HG03575 (cell line): ENCODE measurements around the gene TMOD1.
A peak's percentile ranks its signal among the peaks of the same experiment; 100 is the strongest.
"Not testable (repeated sequence)": the region's sequence is repeated elsewhere in the genome, so short reads cannot be mapped to it uniquely, and the experiment has no call there.

Source experiments
- ATAC-seq: cut with Tn5 transposase; IDR thresholded peaks from one replicate; pipeline ENCODE4 v1.9.1; 2021; ENCODE audit not compliant: unreplicated experiment, insufficient number of reproducible peaks, low FRiP score; ENCODE audit errors: extremely low read depth

The TMOD1 gene

DNA sequence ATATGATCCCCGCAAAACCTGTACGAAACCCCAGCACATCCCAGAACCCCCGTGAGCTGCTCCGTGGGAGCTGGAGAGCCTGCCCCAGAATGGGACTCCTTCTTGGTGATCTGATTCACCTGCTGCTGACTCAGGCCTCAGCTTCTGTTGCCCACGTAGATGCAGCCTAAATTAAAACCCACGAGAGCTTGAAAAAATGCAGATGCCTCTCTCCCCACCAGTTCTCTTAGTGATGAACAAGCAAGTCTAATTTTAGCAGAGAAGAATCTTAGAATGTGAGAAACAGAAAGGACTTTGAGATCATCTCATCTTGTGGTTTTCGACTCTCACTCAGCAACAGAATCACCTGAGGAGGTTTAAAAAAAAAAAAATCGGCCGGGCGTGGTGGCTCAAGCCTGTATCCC lies 57.6 kb downstream of the TMOD1 start:
- ATAC-seq, result peak; percentile 40

DNA sequence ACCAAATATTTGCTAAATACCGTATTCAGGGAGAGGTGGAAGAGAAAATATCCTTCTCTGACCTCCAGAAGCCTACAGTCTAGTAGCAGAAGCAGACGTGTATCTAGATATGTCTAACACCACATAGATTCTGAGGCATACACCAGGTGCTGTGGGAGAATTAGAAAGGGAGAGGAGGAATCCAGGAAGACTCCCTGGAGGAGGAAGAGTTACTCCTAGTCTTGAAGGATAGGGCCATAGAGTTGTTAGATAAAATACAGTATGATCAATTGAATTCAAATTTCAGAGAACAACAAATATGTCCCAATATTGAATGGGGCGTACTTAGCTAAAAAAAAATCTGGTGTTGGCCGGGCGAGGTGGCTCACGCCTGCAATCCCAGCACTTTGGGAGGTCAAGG lies 58.7 kb downstream of the TMOD1 start:
- no peak for ATAC-seq

DNA sequence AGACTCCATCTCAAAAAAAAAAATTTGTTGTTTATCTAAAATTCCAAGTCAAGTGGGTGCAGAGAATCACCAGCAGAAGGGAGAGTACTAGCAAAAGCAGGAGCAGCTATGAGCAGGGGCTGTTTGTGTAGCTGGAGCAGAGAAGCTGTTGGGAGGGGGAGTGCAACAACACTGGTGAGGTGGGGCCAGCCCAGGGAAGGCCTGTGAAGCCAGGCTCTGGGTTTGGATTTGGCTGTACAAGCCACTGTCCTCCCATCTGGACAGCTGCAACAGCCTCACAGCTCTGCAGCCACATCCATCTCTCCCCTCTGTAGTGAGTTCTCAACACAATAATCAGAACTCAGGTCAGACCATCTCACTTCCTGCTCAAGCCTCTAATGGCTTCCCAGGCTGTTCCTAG lies 59.4 kb downstream of the TMOD1 start:
- no peak for ATAC-seq

DNA sequence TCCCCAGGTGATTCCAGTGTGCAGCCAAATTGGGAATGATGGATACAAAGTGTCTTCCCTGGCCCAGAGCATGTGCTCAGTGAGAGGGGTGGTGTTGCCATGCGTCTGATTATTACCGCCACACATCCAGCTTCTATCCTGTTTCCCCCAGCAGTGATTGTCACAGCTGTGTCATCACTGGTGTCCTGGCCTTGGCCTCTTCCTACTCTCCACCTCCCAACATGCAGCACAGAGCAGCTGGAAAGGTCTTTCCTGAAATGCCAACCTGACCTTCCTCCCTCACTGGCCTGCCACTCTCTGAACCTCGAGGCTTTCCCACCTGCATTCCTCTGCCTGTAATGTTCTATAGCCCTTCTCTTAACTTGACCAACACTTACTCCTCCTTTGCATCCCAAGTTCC lies 60.0 kb downstream of the TMOD1 start:
- no peak for ATAC-seq

DNA sequence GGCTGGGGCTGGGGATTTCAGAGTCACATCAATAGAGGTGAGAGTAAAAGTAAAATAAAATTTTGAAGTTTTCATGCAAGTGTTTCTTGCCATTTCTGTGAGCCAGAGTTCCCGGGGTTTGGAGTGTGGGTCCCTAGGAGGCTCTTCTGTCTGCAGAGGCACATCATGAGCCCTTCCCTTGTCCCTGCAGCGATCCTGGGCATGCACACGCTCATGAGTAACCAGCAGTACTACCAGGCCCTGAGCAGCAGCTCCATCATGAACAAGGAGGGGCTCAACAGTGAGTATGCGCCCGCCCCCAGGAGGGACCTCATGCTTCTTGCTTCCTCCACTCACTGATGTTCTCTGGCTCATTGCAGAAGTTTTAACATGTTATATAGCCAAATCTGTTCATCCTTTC lies 61.1 kb downstream of the TMOD1 start:
- ATAC-seq, result no peak

DNA sequence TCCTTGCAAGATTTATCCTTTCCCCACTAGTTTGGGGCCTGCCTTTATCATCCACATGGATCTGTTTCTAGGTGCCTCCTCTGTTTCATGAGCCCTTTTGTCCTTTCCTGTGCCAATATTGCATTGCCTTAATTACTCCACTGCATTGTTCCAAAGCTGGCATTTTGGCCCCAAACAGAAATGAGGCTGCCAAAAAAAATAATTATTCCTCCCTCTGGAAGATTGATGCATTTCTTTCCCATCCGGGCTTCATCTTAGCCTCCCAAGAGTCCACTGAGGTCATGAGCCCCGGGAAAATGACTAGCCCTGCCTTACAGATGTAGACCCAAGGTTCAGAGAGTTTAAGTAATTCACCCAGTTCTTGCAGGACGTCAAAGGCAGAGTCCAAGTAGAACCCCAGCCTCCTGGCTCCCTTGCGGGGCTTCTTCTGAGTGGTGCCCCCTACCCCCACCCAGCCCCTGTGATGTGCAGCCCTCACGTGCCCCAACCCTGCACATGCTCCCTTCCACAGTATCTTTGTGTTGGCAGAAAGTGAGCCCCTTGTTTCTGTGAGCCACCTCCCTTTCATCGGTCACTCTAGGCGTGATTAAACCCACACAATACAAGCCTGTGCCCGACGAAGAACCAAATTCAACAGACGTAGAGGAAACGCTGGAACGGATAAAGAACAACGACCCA lies 62.1 kb downstream of the TMOD1 start:
- no peak for ATAC-seq

DNA sequence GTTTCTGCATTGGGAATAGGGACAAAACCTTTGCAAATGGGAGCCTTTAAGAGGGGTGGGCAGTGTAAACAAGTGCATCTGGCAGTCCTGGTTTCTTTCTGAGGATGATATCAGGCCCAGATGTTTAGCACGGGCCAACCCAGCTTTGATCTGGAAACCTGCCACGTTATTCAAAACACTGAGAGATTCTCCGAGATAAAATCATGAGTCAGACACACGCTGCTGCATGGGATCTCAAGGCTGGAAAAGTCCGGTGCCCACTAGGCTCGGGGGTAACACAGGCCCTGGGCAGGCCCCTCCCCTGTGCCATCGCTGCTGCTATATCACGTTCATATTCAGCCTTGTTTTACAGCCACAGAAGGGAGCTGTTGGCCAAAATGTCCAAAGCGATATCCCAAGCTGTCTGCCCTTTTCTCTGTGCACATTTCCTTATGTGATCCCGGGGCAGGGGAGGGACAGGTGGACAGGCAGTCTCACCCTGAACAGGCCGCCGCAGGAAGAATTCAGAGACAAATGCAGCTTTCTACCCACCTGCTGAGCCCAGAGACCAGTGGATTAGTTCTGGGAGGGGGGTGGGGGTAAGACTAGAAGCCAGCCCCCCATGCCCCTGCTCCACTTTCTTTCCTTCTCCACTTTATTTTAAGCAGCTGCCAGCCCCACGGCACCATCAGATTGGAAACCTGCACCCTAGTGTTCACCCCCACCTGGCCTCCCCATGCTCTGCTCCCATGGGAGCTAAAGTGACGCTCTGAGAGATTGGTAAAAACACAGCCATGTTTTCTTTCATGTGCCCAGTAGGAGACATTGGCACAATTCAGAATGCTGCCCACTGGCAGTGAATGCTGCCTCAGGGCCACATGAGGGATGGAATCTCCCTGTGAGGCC lies 63.1 kb downstream of the TMOD1 start:
- ATAC-seq, result no peak

DNA sequence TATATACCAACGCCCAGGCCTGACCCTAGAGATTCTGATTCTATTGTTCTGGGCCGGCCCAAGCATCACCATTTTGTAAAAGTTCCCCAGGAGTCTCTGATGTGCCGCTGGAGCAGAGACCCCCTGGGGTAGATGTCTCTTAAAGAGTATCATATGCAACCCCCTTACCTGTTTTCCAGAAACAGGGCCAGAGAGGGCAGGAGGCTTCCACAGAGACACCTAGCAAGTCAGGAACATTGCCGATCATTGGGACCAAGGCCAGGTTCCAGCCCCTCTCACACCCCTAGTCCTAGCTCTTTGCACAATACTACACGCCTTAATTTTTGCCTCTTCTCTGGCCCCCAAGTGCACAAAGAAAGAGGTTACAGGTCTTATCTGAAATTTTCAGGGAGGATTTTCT lies 63.8 kb downstream of the TMOD1 start:
- no peak for ATAC-seq

DNA sequence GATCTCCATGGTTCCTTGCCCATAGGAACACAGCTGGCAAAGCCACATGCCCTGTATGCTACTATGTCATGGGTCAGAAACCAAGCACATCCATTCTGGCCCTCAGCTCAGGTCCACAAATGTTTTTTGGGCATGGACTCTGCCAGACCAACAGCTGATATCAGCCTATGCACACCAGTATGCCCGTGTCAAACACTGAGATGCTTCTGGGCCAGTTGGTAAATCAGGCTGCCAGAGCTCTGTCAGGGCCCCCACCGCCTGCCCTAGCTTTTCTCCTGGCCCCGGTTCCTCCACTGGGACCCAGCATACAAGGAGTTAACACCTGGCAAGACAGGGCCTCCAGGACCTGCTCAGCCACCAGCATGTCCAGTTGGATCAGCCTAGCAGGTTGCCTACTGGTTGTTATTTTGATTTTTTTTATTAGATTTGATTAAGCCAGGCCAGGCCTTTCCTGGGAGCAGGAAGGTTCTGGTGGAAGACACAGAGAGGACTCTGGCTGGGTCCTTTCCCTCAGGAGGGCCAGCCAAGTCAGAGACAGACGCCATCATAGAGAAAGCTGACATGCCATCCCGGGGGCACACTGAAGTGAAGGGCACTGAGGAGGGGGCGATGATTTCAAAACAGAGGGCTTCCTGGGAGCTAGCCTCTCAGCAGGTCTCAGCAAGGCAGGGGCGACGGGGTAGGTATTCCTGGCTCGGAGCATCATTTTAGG lies 65.9 kb downstream of the TMOD1 start:
- no peak for ATAC-seq

DNA sequence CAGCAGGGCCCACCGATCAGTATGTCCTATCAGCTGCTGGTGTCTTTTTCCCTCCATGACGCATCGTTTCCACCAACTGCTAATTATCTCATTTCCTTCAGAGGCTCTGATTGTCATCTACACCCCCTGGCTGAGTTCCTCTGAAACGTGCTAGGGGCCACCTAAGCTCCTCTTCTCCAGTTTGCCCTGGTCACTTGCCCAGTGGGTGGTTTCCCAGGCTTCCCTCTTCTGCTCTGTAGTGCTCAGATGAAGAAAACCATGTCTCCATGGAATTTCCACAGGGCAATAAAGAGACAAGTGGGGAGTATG lies 66.4 kb downstream of the TMOD1 start:
- no peak for ATAC-seq

DNA sequence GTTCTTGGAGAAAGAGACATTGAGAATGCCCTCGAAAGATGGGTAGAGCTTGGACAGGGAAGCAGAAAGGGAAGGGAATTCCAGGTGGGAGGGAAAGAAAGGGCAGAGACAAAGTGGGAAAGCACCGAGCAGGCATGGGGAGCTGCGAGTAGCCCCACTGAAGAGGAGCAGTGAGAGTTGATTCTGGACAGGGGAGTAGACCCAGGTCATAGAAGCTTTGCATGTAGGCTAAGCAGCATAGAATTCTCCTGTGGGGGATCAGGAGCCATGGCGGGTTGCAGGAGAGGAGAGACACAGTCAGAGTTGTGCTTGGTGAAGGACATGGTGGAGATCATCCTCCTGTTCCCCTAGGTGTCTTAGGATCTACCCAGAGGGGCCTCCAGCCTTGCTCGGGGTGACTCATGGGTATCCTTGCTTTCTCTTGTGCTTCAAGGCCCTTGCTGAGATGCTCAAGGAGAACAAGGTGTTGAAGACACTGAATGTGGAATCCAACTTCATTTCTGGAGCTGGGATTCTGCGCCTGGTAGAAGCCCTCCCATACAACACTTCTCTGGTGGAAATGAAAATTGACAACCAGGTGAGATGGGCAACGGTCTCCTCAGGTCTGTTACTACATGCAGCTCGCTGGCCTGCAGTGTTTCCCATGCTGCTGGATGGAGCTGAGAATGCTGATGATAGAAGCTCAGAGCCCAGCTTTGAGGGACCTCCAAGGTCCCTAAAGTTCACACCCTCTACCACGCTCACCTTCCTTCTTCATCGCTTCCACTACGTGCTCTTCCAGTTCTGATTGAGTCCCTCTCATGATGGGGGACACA lies 67.2 kb downstream of the TMOD1 start:
- ATAC-seq, result no peak

DNA sequence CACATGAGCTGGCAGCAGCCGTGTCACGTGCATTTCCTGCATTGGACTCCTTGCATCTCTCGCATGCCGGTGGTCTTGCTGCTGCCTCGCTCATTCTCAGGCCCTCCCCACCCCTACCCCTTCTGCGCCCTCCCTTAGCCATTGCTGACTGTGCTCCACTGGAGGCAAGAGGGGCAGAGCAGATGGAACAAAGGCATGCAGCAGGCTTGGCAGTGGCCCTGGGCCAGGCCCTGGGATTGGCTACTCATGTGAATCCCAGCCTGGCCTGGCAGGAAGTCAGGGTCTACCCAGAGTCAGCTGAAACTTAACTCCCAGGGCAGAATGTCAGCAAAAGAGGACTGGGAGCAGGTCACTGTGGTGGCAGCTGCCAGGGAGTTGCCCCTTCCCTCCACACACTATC lies 69.4 kb downstream of the TMOD1 start:
- no peak for ATAC-seq

DNA sequence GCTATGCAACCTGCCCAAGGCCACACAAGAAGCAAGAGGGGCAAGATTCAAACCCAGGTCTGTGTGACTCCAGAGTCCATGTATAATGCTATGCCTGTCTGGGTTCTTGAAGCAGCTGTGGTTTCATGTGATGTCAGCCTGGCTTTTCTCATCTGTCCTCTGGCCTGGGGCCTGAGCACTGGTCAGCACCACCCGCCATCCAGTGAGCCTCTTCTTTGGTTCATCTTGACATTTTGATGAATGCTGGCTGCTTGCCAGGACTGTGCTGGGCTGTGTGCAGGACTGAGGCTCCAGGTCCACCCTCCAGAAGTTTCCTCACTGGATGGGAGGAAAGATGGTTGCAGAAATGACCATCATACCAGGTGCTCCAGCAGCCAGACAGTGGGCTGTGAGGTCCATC lies 70.2 kb downstream of the TMOD1 start:
- ATAC-seq, result no peak

DNA sequence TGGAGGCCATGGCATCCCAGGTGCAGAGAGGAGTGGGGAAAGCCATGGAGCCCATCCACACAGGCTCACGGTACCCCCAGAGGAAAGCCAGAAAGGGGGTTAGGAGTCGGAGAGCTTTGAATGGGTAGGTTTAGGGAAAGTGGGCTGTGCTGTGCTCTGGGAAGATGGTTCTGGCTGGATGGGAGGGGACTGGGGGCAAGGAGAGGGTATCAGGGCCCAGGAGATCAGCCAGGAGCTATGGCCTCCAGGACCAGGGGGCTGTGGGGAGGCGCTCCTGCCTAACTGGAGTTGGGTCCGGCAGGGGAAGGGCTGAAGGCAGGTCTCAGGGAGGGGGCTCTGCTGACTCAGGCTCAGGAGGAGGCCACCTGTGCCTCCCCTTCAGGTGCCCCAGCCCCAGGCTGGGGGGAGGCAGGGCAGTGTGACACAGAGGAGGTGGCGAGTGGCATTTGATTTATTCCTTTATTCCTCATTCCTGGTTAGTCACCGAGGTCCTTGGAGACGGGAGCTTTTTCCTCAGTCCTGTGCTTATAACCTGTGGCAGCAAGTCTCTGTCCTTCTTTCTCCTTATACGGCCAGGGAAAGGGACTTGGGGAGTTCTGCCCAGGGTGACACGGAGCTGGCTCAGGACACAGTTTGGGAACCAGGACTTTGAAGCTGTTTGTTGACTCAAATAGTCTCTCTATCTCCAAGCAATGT lies 70.9 kb downstream of the TMOD1 start:
- no peak for ATAC-seq

DNA sequence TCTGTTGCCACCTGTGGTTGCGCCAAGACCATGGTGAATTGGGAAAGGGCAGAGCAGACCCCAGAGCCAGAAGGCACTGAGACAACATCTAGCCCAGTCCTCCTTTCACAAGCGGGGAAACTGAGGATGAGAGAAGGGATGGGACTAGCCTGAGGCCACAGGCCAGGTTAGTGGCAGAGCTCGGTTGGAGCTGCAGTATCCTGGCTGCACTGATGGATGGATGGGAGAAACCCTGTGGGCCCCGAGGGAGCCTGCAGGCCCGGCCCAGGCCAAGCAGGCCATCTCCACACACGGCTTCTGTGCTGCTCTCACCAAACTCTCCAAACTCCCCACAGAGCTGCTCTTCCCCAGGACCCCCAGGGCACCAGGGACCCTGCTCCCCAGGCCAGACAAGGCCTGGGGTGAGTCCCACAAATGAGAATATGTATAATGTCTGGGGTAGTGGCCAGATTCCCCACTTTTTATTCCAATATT lies 71.5 kb downstream of the TMOD1 start:
- no peak for ATAC-seq

DNA sequence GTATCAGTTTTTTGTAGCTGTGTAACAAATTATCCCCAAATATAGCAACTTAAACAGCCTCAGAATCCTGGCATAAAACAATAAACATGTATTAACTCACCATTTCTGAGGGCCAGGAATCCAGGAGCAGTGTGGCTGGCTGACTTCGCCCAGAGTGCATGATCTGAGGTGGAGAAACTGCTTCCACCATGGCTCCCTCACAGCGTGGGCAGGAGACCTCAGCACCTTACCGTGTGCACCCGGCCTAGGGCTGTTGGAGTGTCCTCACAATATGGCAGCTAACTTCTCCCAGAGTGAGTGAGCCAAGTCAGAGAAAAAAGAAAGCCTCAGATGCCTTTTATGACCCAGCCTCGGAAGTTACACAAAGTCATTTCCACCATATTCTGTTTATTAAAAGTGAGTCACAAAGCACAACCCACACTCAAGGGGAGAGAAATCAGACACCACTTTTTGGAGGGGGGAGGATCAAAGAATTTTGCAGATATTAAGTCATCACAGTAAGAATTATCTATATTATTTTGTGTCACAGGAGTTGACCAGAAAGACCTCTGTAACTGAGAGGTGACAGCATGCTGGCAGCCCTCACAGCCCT lies 72.1 kb downstream of the TMOD1 start:
- no peak for ATAC-seq

DNA sequence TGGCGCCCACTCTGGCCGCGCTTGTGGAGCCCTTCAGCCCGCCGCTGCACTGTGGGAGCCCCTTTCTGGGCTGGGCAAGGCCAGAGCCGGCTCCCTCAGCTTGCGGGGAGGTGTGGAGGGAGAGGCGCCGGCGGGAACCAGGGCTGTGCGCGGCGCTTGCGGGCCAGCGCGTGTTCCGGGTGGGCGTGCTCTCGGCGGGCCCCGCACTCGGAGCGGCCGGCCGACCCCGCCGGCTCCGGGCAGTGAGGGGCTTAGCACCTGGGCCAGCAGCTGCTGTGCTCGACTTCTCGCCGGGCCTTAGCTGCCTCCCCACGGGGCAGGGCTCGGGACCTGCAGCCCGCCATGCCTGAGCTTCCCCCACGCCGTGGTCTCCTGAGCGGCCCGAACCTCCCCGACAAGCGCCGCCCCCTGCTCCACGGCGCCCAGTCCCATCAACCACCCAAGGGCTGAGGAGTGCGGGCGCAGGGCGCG lies 72.7 kb downstream of the TMOD1 start:
- ATAC-seq, result not testable (repeated sequence)
